ENCODE data around the gene HIF1AN. TPM values are rescaled to one million over a fixed set of nuclear protein-coding genes. Genes with fewer than 3 reads are reported as not detected.

HIF1AN gene
- total RNA-seq, 3 donors from 2014 or later (not counting 1 experiment from before 2014, with no cell fraction given): 52.0 to 66.4 (median 58.7) TPM

- peaks cover 12% of the 10 kb centered on the region for H3K27me3 ChIP-seq (ENCODE audit: control insufficient read depth, insufficient read depth, low read length)
- H3K4me1 Mint-ChIP-seq: peaks cover 10 to 26% of the 10 kb centered on the region in 2 donors
- H3K36me3 ChIP-seq (ENCODE audit: control insufficient read depth, insufficient read depth, low read length): no peaks in the 10 kb centered on the region
- peak; percentile 72 to 91 for DNase-seq
- whole genome bisulfite sequencing (ENCODE audit: insufficient coverage): 9% methylated on average over 62 of the region's 62 CpGs
- H3K4me1 ChIP-seq (ENCODE audit: control insufficient read depth, insufficient read depth, low read length): peaks cover 15% of the 10 kb centered on the region
- no peaks in the 10 kb centered on the region for H3K9me3 ChIP-seq (ENCODE audit: control insufficient read depth, insufficient read depth, low read length)
- peak; percentile 94 to 99 (median 98) for ATAC-seq
- peaks cover 30 to 37% of the 10 kb centered on the region in 2 donors for H3K27me3 Mint-ChIP-seq (ENCODE audit: low read depth in 2 of 2)
- intact Hi-C loops (cut with micrococcal nuclease): loop anchor here (1.0 to 10.0 kb wide), 3 partner anchors 181 to 373 kb away; no protein-coding TSS in a partner anchor
- peak overlapping the region; percentile 60 for H3K4me3 Mint-ChIP-seq
- no peak overlapping the region for H3K27ac ChIP-seq (ENCODE audit: low read length)
- TF ChIP-seq CTCF (IDR thresholded peaks at IDR 0.05): peak; percentile 97
- no peaks in the 10 kb centered on the region for H3K36me3 Mint-ChIP-seq
- H3K4me3 ChIP-seq (ENCODE audit: low read length): no peak overlapping the region
- H3K27ac Mint-ChIP-seq: peak overlapping the region in 1 of 2 donors; percentile 19
- no peaks in the 10 kb centered on the region for H3K9me3 Mint-ChIP-seq
These were observed 26.4 kb downstream of the HIF1AN start for GRCh38 chr10:100562008-100562672.

GRCh38 chr10:100565206-100565985 lies 29.7 kb downstream of the HIF1AN start:
- intact Hi-C loops (cut with micrococcal nuclease): loop anchor here (10.0 kb wide), 1 partner anchor 369 kb away; no protein-coding TSS in a partner anchor
- peaks cover 32 to 39% of the 10 kb centered on the region in 2 donors for H3K27me3 Mint-ChIP-seq (ENCODE audit: low read depth in 2 of 2)
- no peak for TF ChIP-seq CTCF (IDR thresholded peaks at IDR 0.05)
- H3K4me1 ChIP-seq (ENCODE audit: control insufficient read depth, insufficient read depth, low read length): peaks cover 15% of the 10 kb centered on the region
- H3K9me3 Mint-ChIP-seq: no peaks in the 10 kb centered on the region
- H3K27ac Mint-ChIP-seq: no peak overlapping the region
- peaks cover 10 to 21% of the 10 kb centered on the region in 2 donors for H3K4me1 Mint-ChIP-seq
- H3K36me3 ChIP-seq (ENCODE audit: control insufficient read depth, insufficient read depth, low read length): no peaks in the 10 kb centered on the region
- no peak overlapping the region for H3K4me3 ChIP-seq (ENCODE audit: low read length)
- no peaks in the 10 kb centered on the region for H3K9me3 ChIP-seq (ENCODE audit: control insufficient read depth, insufficient read depth, low read length)
- no peak for ATAC-seq
- no peak overlapping the region for H3K27ac ChIP-seq (ENCODE audit: low read length)
- no peak overlapping the region for H3K4me3 Mint-ChIP-seq
- DNase-seq: no peak
- 79% methylated on average over 9 of the region's 9 CpGs for WGBS (ENCODE audit: insufficient coverage)
- H3K36me3 Mint-ChIP-seq: no peaks in the 10 kb centered on the region
- H3K27me3 ChIP-seq (ENCODE audit: control insufficient read depth, insufficient read depth, low read length): peaks cover 23% of the 10 kb centered on the region

GRCh38 chr10:100566561-100566960 lies 30.8 kb downstream of the HIF1AN start:
- Histone ChIP-seq H3K4me1 (ENCODE audit: control insufficient read depth, insufficient read depth, low read length) (peaks cover 13% of the 10 kb centered on the region), H3K27ac (ENCODE audit: low read length) (no peak overlapping the region), H3K27me3 (ENCODE audit: control insufficient read depth, insufficient read depth, low read length) (peaks cover 22% of the 10 kb centered on the region), H3K36me3 (ENCODE audit: control insufficient read depth, insufficient read depth, low read length) (no peaks in the 10 kb centered on the region), H3K4me3 (ENCODE audit: low read length) (no peak overlapping the region), H3K9me3 (ENCODE audit: control insufficient read depth, insufficient read depth, low read length) (no peaks in the 10 kb centered on the region)
- H3K36me3 Mint-ChIP-seq: no peaks in the 10 kb centered on the region
- no peaks in the 10 kb centered on the region for H3K9me3 Mint-ChIP-seq
- intact Hi-C loops (cut with micrococcal nuclease): loop anchor here (10.0 kb wide), 1 partner anchor 368 kb away; no protein-coding TSS in a partner anchor
- H3K4me3 Mint-ChIP-seq: no peak overlapping the region
- H3K27ac Mint-ChIP-seq: no peak overlapping the region
- DNase-seq (no peak), ATAC-seq (no peak)
- no peak for TF ChIP-seq CTCF (IDR thresholded peaks at IDR 0.05)
- H3K4me1 Mint-ChIP-seq: peaks cover 4 to 15% of the 10 kb centered on the region in 2 donors
- H3K27me3 Mint-ChIP-seq (ENCODE audit: low read depth in 2 of 2): peaks cover 29 to 34% of the 10 kb centered on the region in 2 donors
- 65% methylated on average over 3 of the region's 3 CpGs for WGBS (ENCODE audit: insufficient coverage)
